Mesendoderm (in vitro differentiated cells): ENCODE data around the gene DSPP.
A peak's percentile ranks its signal among the peaks of the same experiment; 100 is the strongest.

Experiments used
- DNase-seq: peaks from one replicate; pipeline ENCODE4 v3.0.0; 2013
- H2AK5ac ChIP-seq: 2 replicates; pipeline ENCODE4 v1.6.1; 2013; ENCODE audit warnings: low read length, inconsistent platforms
- H2BK120ac ChIP-seq: 2 replicates; pipeline ENCODE4 v1.6.1; 2013; ENCODE audit warnings: low read depth, mild to moderate bottlenecking, low read length, moderate library complexity, mixed read lengths
- H2BK15ac ChIP-seq: replicated peaks from 2 replicates; pipeline ENCODE4 v1.6.1; 2013; ENCODE audit warnings: low read depth, mild to moderate bottlenecking, moderate library complexity
- H2BK5ac ChIP-seq: 2 replicates; pipeline ENCODE4 v1.6.1; 2013; ENCODE audit warnings: low read length, inconsistent platforms
- H3K18ac ChIP-seq: 2 replicates; pipeline ENCODE4 v1.6.1; 2013; ENCODE audit warnings: mild to moderate bottlenecking, low read length, mixed read lengths
- H3K23ac ChIP-seq: one replicate; pipeline ENCODE4 v1.6.1; 2013; ENCODE audit warnings: low read length
- H3K27ac ChIP-seq: 2 replicates; pipeline ENCODE4 v1.5.1; 2013; ENCODE audit warnings: low read depth, mild to moderate bottlenecking, inconsistent platforms, low read length, moderate library complexity
- H3K27me3 ChIP-seq: 2 replicates; pipeline ENCODE4 v1.6.1; 2013; ENCODE audit warnings: low read length, control low read depth, mild to moderate bottlenecking, inconsistent platforms; ENCODE audit not compliant: insufficient read depth, poor library complexity
- H3K36me3 ChIP-seq: 2 replicates; pipeline ENCODE4 v1.6.1; 2013; ENCODE audit warnings: low read length, inconsistent platforms; ENCODE audit not compliant: control insufficient read depth, insufficient read depth
- H3K4ac ChIP-seq: one replicate; pipeline ENCODE4 v1.6.1; 2013; ENCODE audit warnings: low read depth, mild to moderate bottlenecking, low read length, moderate library complexity
- H3K4me1 ChIP-seq: 2 replicates; pipeline ENCODE4 v1.6.1; 2013; ENCODE audit warnings: low read depth, low read length, inconsistent platforms; ENCODE audit not compliant: control insufficient read depth
- H3K4me2 ChIP-seq: 2 replicates; pipeline ENCODE4 v1.6.1; 2013; ENCODE audit warnings: low read length
- H3K4me3 ChIP-seq: 2 replicates; pipeline ENCODE4 v1.5.1; 2013; ENCODE audit warnings: mild to moderate bottlenecking, low read length
- H3K56ac ChIP-seq: one replicate; pipeline ENCODE4 v1.6.1; 2013; ENCODE audit warnings: low read length
- H3K79me1 ChIP-seq: 2 replicates; pipeline ENCODE4 v1.6.1; 2013; ENCODE audit warnings: low read length, inconsistent platforms
- H3K79me2 ChIP-seq: 2 replicates; pipeline ENCODE4 v1.6.1; 2013; ENCODE audit warnings: mild to moderate bottlenecking, low read length; ENCODE audit not compliant: control insufficient read depth, insufficient read depth
- H3K9ac ChIP-seq: 2 replicates; pipeline ENCODE4 v1.6.1; 2013; ENCODE audit warnings: low read length, inconsistent platforms
- H4K5ac ChIP-seq: one replicate; pipeline ENCODE4 v1.6.1; 2013; ENCODE audit warnings: low read length
- H4K8ac ChIP-seq: one replicate; pipeline ENCODE4 v1.6.1; 2013; ENCODE audit warnings: low read depth, mild to moderate bottlenecking, control low read depth, low read length, moderate library complexity
- WGBS: extraction: QIAGEN DNeasy Blood & Tissue Kit; methylation state at CpG from one replicate; pipeline ENCODE4 v1.1.7; 2013; ENCODE audit warnings: low lambda C conversion rate, missing lambda C conversion rate; ENCODE audit not compliant: insufficient coverage; ENCODE audit errors: extremely low coverage; 5-methylcytosine and 5-hydroxymethylcytosine counted together

DSPP gene

DNA sequence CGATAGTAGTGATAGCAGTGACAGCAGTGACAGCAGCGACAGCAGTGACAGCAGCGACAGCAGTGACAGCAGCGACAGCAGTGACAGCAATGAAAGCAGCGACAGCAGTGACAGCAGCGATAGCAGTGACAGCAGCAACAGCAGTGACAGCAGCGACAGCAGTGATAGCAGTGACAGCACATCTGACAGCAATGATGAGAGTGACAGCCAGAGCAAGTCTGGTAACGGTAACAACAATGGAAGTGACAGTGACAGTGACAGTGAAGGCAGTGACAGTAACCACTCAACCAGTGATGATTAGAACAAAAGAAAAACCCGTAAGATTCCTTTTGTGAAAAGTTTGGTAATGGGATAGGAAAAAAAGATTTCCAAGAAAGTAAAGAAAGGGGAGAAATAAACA lies 7.9 kb downstream of the DSPP start:
- H3K23ac ChIP-seq: no peak overlapping the region
- H3K56ac ChIP-seq: no peak overlapping the region
- H3K18ac ChIP-seq: no peak overlapping the region
- no peak overlapping the region for H2BK120ac ChIP-seq
- no peaks in the 10 kb centered on the region for H3K27me3 ChIP-seq
- no peak overlapping the region for H3K4me3 ChIP-seq
- H3K4ac ChIP-seq: no peak overlapping the region
- H3K36me3 ChIP-seq: no peaks in the 10 kb centered on the region
- no peaks in the 10 kb centered on the region for H3K79me2 ChIP-seq
- H3K79me1 ChIP-seq: no peaks in the 10 kb centered on the region
- no peak overlapping the region for H4K8ac ChIP-seq
- H3K9ac ChIP-seq: no peak overlapping the region
- no peak overlapping the region for H4K5ac ChIP-seq
- H3K4me2 ChIP-seq: no peak overlapping the region
- no peak overlapping the region for H2AK5ac ChIP-seq
- no peak for DNase-seq
- H3K27ac ChIP-seq: no peak overlapping the region
- H2BK5ac ChIP-seq: no peak overlapping the region
- no CpG with 5 or more reads among the region's 9 CpGs for WGBS
- no peaks in the 10 kb centered on the region for H3K4me1 ChIP-seq
- H2BK15ac ChIP-seq: no peak overlapping the region

DNA sequence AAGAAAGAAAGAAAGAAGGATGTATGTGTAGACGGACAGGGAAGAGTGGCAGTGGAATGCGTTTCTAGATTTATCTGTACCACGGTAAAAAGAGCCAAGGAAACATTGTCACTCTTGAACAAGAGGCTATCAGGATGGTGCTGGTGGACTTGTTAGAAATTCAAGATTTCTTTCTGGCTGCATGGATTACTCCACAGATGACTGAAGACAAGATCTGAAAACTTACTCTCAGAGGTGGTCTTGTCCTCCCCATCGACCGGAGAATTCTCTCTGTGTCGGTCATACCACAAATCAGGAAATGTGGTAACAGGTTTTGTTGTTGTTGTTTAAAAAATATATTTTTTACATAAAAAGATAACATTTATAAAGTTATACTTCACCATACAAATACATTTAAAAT lies 11.8 kb downstream of the DSPP start:
- Histone ChIP-seq H3K9ac (no peak overlapping the region), H3K4me2 (no peak overlapping the region), H4K8ac (no peak overlapping the region), H3K4ac (no peak overlapping the region), H3K18ac (no peak overlapping the region), H3K4me3 (no peak overlapping the region), H3K23ac (no peak overlapping the region), H3K36me3 (no peaks in the 10 kb centered on the region), H2AK5ac (no peak overlapping the region), H4K5ac (no peak overlapping the region), H2BK120ac (no peak overlapping the region), H3K27ac (no peak overlapping the region), H3K79me1 (no peaks in the 10 kb centered on the region), H3K56ac (no peak overlapping the region), H3K4me1 (no peaks in the 10 kb centered on the region), H2BK5ac (no peak overlapping the region), H2BK15ac (no peak overlapping the region), H3K27me3 (no peaks in the 10 kb centered on the region), H3K79me2 (no peaks in the 10 kb centered on the region)
- DNase-seq: no peak
- WGBS: no CpG with 5 or more reads among the region's 6 CpGs

GRCh38 chr4:87620491-87620890 lies 12.2 kb downstream of the DSPP start:
- Histone ChIP-seq H3K4me3 (no peak overlapping the region), H3K9ac (no peak overlapping the region), H3K27ac (no peak overlapping the region), H3K23ac (no peak overlapping the region), H3K4ac (no peak overlapping the region), H4K5ac (no peak overlapping the region), H2BK5ac (no peak overlapping the region), H3K27me3 (no peaks in the 10 kb centered on the region), H3K79me1 (no peaks in the 10 kb centered on the region), H4K8ac (no peak overlapping the region), H3K79me2 (no peaks in the 10 kb centered on the region), H3K56ac (no peak overlapping the region), H3K4me2 (no peak overlapping the region), H2BK15ac (no peak overlapping the region), H3K36me3 (no peaks in the 10 kb centered on the region), H3K4me1 (no peaks in the 10 kb centered on the region), H3K18ac (no peak overlapping the region), H2BK120ac (no peak overlapping the region), H2AK5ac (no peak overlapping the region)
- no peak for DNase-seq

- no peak overlapping the region for H3K4me2 ChIP-seq
- no peaks in the 10 kb centered on the region for H3K4me1 ChIP-seq
- no peak overlapping the region for H3K27ac ChIP-seq
- no peak overlapping the region for H4K8ac ChIP-seq
- H3K18ac ChIP-seq: no peak overlapping the region
- no peaks in the 10 kb centered on the region for H3K27me3 ChIP-seq
- H3K4me3 ChIP-seq: no peak overlapping the region
- H2AK5ac ChIP-seq: no peak overlapping the region
- no peaks in the 10 kb centered on the region for H3K36me3 ChIP-seq
- peak; percentile 5 for DNase-seq
- WGBS: no CpG with 5 or more reads among the region's 8 CpGs
- no peak overlapping the region for H2BK120ac ChIP-seq
- H3K9ac ChIP-seq: no peak overlapping the region
- no peak overlapping the region for H3K56ac ChIP-seq
- H3K4ac ChIP-seq: no peak overlapping the region
- H3K23ac ChIP-seq: no peak overlapping the region
- no peak overlapping the region for H2BK15ac ChIP-seq
- no peak overlapping the region for H2BK5ac ChIP-seq
- no peaks in the 10 kb centered on the region for H3K79me2 ChIP-seq
- no peak overlapping the region for H4K5ac ChIP-seq
- no peaks in the 10 kb centered on the region for H3K79me1 ChIP-seq
Measured at GRCh38 chr4:87622303-87622702, 14.0 kb downstream of the DSPP start.

- Histone ChIP-seq H3K79me2 (no peaks in the 10 kb centered on the region), H3K79me1 (no peaks in the 10 kb centered on the region), H4K5ac (no peak overlapping the region), H3K56ac (no peak overlapping the region), H3K4me2 (no peak overlapping the region), H3K4ac (no peak overlapping the region), H2BK120ac (no peak overlapping the region), H3K4me3 (no peak overlapping the region), H3K4me1 (no peaks in the 10 kb centered on the region), H4K8ac (no peak overlapping the region), H3K27ac (no peak overlapping the region), H2AK5ac (no peak overlapping the region), H3K9ac (no peak overlapping the region), H3K36me3 (no peaks in the 10 kb centered on the region), H3K18ac (no peak overlapping the region), H2BK5ac (no peak overlapping the region), H3K23ac (no peak overlapping the region), H3K27me3 (no peaks in the 10 kb centered on the region), H2BK15ac (no peak overlapping the region)
- whole genome bisulfite sequencing: no CpG with 5 or more reads among the region's 2 CpGs
- no peak for DNase-seq
Measured at GRCh38 chr4:87624698-87625097, 16.4 kb downstream of the DSPP start.

DNA sequence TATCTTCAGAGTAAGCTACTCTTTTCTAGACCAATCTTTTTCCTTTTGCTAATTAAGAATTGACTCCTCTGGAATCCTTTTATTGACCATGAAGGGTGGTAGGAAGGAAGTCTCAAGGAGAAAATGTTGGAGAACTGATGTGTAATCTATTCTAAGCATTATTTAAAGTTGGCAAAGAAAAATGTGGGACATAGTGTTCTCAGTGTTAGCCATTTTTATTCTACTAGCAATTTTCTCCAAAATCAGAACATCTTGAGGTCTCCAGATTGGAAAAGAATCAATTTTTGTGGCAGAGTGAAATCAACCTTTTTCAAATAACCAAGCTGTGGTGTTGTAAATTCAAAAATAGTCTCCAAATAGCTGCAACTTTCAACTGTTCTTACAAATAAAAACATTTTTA lies 23.3 kb downstream of the DSPP start:
- no peaks in the 10 kb centered on the region for H3K27me3 ChIP-seq
- H4K8ac ChIP-seq: no peak overlapping the region
- no peak overlapping the region for H3K4me2 ChIP-seq
- H3K4me1 ChIP-seq: no peaks in the 10 kb centered on the region
- no peak overlapping the region for H3K56ac ChIP-seq
- H2BK5ac ChIP-seq: no peak overlapping the region
- DNase-seq: no peak
- no peak overlapping the region for H2BK15ac ChIP-seq
- no peak overlapping the region for H3K23ac ChIP-seq
- no peak overlapping the region for H2AK5ac ChIP-seq
- no peak overlapping the region for H3K18ac ChIP-seq
- no peak overlapping the region for H4K5ac ChIP-seq
- H3K27ac ChIP-seq: no peak overlapping the region
- H3K4me3 ChIP-seq: no peak overlapping the region
- no peak overlapping the region for H2BK120ac ChIP-seq
- H3K79me2 ChIP-seq: no peaks in the 10 kb centered on the region
- H3K79me1 ChIP-seq: no peaks in the 10 kb centered on the region
- H3K4ac ChIP-seq: no peak overlapping the region
- H3K9ac ChIP-seq: no peak overlapping the region
- no peaks in the 10 kb centered on the region for H3K36me3 ChIP-seq
